Frontal cortex (tissue), 4 donors: ENCODE results near the gene ITGB4. TPM values are rescaled to one million over a fixed set of nuclear protein-coding genes. Genes with fewer than 3 reads are reported as not detected.
"Not testable (repeated sequence)": the region's sequence is repeated elsewhere in the genome, so short reads cannot be mapped to it uniquely, and the experiment has no call there.

Experiments used
- DNase-seq, 2 donors: peaks; one replicate each; pipeline ENCODE4 v3.0.0; 2012; ENCODE audit warnings: low spot score in 2 of 2
- FAIRE-seq: peaks from 2 replicates; lab custom pipeline; 2012; peaks lifted over from hg19 to GRCh38; lab: Jason Lieb, UNC
- total RNA-seq: library from RNA; depleted of rRNA; stranded (reverse); fragments of >200 nt; gene quantifications from one replicate; pipeline ENCODE4 v1.2.3, GENCODE V29; 2014
- donor health status: control.
- donor health status: control.
- donor health status: control.

The ITGB4 gene
- total RNA-seq, 1 donor from 2014 or later: 1.2 TPM

DNA sequence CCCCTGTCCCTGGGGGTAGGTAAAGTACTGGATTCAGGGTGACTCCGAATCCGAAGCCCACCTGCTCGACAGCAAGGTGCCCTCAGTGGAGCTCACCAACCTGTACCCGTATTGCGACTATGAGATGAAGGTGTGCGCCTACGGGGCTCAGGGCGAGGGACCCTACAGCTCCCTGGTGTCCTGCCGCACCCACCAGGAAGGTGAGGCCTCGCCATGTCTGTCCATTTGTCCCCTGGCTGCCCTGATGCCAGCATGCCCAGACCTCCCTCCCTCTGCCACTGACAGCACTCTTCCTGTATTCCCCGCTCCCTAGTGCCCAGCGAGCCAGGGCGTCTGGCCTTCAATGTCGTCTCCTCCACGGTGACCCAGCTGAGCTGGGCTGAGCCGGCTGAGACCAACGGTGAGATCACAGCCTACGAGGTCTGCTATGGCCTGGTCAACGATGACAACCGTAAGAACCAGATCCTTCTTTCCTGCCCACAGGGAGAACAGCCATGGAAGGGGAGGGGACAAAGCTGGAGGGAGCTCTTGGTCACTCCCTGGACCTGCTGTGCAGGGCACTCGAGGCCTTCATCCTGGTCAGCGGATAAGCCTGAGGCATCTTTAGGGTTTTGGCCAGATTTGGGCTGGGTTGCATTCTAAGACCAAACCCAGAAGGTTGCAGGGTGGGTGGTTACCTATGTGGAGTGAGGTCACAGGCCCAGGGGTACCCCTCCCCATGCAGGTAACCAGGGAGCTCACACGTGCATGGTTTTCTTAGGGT, 29.6 kb downstream of the ITGB4 start:
- no peak for FAIRE-seq
- DNase-seq: no peak

DNA sequence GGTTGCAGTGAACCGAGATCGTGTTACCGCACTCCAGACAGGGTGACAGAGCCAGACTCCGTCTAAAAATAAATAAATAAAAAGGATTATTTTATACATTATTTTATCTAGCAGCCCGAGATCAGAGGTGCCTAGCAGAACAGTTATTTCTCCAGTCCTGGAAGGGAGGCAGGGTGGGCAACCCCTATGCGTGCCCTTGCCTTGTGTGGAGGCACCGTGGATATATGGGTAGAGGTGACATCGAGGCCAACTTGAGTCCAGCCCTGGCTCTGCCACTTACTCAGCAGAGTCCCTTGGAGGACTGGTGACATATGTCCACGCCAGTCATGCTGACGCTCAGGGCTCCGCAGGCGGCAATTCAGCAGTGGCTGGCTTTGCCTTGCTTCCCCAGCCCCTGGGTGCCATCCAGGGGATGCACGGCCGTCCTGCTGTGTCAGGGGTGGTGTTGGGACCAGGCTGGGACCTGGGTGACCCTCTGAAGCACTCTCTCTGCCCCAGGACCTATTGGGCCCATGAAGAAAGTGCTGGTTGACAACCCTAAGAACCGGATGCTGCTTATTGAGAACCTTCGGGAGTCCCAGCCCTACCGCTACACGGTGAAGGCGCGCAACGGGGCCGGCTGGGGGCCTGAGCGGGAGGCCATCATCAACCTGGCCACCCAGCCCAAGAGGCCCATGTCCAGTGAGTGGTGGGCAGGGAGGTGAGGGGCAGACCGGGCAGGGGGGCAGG, 30.6 kb downstream of the ITGB4 start:
- DNase-seq (no peak), FAIRE-seq (no peak)

- DNase-seq (no peak), FAIRE-seq (no peak)
Observed at GRCh38 chr17:75752405-75752709, 31.1 kb downstream of the ITGB4 start.

DNA sequence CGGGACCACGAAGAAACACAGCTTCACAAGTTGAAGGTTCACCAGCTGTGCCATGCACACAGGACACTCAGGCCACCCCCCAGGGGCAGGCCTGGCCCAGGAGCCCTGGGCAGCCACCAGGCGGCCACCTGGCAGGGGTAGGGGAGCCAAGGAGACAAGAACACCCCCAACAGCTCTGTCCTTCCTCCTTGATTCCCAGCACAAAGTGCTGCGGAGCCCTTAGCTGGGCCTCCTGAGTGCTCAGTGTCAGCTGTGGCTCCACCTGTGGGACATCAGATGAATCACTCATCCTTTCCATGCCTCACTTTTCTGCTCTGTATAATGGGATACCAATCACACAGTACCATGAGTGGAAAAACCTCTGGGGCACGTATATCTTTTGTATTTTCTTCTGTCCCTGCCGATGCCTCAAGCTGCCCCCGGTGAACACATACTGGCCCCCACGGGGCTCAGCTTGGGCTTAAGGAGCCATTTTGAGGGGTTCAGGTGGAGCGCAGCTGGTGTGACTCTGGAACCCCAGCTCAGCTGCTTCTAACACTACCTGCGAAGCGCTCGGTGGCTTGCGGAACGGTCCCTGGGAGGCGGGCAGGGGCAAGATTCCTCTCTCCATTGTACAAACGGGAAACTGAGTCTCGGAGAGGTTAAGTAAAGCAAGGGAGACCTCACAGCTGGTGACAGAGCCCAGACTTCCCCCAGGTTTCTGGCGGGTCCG, 31.7 kb downstream of the ITGB4 start:
- DNase-seq: no peak
- FAIRE-seq: no peak

DNA sequence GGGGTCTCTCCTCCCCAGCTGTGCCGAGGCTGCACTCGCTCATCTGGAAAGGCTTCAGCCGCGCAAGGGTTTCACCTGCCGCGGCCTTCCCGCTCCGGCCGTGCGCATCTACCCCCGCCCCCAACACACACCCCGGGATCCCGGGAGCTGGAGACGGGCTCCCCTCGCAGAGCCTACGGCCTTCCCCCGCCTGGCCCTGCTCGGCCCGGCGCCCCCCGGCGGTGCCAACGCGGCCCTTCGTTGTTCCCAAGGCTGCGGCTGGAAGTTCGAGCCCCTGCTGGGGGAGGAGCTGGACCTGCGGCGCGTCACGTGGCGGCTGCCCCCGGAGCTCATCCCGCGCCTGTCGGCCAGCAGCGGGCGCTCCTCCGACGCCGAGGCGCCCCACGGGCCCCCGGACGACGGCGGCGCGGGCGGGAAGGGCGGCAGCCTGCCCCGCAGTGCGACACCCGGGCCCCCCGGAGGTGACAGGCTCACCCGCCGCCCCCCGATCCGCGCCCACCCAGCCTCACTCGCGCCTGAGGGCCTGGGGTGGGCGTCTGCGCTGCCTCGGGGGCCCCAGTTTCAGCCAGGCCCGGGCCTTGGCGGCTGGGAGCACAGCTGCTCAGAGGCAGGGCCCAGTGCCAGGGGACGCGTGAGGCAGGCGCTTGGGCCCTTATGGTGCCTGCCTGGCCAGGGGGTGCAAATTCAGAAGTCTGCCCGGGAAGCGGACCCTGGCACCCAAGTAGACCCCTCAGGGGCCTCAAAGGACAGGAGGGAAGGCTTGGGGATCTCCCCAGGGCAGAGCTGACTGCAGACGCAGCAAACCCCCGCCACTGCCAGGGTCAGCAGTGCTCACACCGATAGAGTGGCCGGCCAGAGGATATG, 32.5 kb downstream of the ITGB4 start:
- FAIRE-seq: no peak

DNA sequence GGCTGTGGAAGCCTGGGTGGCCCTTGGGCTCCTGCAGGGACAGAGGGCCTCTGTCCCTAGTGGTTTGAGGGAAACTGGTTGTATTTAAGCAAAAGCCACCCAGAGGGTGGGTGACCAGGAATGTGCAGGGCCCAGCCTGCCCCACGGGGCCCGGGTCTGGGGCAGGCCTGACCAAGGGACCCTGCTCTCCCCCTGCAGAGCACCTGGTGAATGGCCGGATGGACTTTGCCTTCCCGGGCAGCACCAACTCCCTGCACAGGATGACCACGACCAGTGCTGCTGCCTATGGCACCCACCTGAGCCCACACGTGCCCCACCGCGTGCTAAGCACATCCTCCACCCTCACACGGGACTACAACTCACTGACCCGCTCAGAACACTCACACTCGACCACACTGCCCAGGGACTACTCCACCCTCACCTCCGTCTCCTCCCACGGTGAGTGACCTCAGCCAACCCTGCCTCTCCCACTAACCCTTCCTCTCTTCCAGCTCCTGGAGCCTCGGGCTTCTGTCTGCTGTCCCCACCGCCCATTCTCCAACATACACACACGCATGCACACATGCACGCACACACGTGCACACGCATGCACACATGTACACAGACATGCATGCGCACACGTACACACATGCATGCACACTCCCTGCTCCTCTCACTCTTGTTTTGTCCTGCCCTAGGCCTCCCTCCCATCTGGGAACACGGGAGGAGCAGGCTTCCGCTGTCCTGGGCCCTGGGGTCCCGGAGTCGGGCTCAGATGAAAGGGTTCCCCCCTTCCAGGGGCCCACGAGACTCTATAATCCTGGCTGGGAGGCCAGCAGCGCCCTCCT, 33.3 kb downstream of the ITGB4 start:
- FAIRE-seq: no peak
- DNase-seq: no peak

More for the DNA sequence above, 32.5 kb downstream of the ITGB4 start:
- peak; percentile 91 to 93 for DNase-seq

- FAIRE-seq: no peak
- DNase-seq: no peak
Observed at GRCh38 chr17:75755205-75755901, 34.1 kb downstream of the ITGB4 start.

DNA sequence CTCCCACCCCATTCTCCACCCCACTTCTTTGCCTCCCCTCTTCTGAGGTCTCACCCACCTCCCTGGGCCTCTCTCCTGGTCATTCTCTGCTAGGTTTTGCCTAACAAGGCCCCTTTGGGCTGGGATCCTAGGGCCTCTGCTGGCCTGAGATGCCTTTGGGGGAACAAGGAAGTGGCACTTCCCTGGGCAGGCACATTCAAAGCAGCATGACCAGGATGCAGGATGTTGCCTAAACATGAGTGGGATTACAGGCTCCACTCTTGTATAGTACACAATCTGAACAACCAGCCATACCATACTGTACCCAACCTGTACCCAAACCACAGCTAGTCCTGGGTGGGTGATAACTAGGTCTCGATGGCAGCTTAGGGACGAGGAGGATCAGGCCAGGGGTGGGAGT, 34.7 kb downstream of the ITGB4 start:
- FAIRE-seq (no peak), DNase-seq (no peak)

DNA sequence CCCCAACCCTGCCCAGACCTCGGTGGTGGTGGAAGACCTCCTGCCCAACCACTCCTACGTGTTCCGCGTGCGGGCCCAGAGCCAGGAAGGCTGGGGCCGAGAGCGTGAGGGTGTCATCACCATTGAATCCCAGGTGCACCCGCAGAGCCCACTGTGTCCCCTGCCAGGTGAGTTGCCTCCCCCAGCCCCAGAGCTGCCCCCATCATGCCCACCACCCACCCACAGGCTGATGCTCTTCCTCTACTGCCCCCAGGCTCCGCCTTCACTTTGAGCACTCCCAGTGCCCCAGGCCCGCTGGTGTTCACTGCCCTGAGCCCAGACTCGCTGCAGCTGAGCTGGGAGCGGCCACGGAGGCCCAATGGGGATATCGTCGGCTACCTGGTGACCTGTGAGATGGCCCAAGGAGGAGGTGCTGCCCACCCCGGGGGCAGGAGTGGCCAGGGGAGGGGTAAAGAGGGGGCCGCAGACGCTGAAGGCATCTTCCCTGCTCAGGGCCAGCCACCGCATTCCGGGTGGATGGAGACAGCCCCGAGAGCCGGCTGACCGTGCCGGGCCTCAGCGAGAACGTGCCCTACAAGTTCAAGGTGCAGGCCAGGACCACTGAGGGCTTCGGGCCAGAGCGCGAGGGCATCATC, 35.3 kb downstream of the ITGB4 start:
- FAIRE-seq (no peak), DNase-seq (no peak)

DNA sequence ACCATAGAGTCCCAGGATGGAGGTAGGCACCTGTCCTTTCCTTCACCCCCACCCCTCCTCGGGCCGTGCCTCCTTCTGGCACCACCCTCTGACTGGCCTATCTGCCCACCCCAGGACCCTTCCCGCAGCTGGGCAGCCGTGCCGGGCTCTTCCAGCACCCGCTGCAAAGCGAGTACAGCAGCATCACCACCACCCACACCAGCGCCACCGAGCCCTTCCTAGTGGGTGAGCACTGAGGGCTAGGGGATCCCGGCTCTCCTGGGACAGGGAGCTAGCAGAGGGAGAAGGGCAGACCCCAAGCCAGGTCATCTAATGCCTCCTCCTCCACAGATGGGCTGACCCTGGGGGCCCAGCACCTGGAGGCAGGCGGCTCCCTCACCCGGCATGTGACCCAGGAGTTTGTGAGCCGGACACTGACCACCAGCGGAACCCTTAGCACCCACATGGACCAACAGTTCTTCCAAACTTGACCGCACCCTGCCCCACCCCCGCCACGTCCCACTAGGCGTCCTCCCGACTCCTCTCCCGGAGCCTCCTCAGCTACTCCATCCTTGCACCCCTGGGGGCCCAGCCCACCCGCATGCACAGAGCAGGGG, 35.9 kb downstream of the ITGB4 start:
- FAIRE-seq (no peak), DNase-seq (no peak)

- FAIRE-seq (no peak), DNase-seq (no peak)
Observed at GRCh38 chr17:75758131-75758905, 37.1 kb downstream of the ITGB4 start.

DNA sequence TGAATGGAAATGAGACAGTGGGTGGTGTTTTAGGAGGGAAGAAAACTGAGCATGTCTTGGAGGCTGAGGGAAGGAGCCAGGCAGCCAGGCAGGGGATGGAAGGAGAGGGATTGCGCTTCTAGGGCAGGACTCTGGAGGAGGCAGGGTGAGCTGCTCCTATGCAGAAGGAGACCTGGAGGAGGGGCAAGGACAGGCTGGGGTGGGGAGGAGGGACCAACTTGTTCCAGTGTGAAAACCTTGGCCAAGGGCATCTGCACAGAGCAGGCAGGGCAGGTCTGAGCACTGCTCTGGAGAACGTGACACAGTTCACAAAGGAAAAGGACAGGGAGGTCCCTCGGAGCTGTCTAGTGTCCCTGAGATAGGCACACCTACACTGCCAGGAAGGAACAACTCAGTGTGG, 38.2 kb downstream of the ITGB4 start:
- DNase-seq: no peak
- no peak for FAIRE-seq

DNA sequence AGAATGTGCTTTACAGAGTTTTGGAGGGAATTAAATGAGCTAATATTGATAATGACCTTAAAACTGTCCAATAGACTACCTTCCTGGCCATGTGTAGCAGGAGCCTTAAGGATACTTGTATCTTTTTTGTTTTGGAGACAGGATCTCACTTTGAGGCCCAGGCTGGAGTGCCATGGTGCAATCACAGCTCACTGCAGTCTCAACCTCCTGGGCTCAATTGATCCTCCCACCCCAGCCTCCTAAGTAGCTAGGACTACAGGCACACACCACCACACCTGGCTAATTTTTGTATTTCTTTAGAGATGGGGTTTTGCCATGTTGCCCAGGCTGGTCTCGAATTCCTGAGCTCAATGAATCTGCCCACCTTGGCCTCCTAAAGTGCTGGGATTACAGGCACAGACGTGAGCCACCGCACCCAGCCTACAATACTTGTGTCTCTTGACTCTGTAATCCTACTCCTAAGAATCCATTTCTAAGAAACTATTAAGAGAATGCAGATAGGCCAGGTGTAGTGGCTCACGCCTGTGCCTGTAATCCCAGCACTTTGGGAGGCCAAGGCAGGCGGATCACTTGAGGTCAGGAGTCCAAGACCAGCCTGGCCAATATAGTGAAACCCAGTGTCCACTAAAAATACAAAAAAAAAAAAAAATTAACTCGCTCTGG, 38.9 kb downstream of the ITGB4 start:
- not testable (repeated sequence) for FAIRE-seq, DNase-seq

DNA sequence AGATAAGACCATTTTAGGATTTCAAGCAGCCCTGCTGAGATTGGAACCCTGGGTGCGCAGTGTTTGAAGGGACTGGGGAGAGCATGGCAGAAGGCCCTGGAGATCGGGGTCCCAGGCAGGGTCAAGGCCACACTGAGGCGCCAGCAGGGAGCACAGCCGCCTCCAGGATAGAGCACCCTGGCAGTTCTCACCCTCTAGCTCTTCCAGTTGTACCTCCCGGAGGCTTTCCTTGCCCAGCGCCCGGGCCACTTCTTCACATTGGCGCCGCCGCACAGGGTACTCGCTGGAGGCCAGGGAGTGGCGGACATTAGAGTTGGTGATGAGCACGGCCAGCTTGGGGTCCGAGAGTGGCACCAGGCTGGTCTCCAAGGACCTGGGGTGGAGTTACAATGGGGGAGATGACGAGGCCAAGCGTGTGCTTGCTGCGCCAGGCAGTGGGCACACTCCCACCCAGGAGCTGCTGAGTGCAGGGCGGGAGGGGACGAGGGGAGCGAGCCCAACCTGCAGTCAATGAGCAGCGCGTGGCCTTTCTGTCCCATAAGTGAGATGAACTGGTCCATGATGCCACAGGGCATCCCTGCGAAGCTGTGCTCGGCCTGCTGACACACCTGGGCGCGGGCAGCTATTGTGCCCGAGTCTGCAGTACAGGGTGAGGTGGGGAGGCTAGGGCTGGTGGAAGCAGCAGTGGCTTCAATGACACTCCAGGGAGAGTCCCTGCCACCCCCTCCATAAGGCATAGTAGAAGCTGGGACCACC, 41.4 kb downstream of the ITGB4 start:
- FAIRE-seq (no peak), DNase-seq (no peak)

DNA sequence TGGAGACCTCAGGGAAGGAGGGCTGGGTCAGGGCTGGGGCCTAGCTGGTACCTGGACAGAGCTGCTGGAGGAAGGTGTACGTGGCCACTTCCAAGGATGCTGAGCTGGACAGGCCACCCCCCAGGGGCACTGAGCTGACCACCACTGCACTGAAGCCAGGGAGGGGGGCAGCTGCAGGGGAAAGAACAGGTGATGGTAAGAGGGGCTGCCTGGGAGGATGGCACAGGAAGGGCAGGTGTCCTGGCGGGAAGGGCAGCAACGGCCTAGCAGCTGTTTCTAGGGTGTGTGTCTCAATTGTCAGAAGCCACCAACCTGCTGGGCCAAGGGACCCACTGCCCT, 42.0 kb downstream of the ITGB4 start:
- DNase-seq (no peak), FAIRE-seq (no peak)
